Fibroblast of peridontal ligament (primary cell): ENCODE measurements around the gene FSTL4.

Experiments
- DNase-seq: peaks from one replicate; pipeline ENCODE4 v3.0.0-alpha.2; 2010; ENCODE audit errors: extremely low read depth

FSTL4 gene

DNA sequence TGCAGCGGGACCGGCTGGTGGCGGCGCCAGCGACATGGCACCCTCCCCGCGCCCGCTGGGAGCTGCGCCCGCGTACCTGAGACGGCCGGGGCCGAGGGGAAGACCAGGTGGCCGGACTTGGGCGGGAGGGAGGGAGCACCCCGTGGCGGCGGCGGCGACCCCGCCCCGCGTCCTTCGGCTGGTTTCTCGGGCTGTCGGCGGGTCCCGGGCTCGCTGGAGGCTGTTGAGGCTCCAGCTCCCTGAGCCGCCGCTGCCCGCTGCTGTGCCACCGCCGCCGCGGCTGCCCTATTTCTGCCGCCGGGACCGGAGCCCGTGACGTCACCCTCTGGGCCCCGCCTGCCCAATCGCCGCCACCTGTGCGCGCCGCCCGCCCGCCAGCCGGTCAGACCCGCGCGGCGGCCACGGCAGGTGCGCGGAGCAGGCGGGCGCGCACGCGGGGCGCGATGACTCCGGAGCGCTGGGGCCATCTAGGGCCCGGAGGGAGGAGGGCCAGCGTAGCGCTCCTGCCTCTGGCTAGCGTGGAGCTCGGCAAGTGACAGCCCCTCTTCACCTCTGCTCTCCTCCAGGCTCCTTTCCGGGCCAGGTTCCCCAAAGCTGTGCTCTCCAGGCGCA, at the start of gene FSTL4:
Gene FSTL4, minus strand, starts transcription at position 293 of the 612 bp plus-strand sequence.
- DNase-seq, result no peak

DNA sequence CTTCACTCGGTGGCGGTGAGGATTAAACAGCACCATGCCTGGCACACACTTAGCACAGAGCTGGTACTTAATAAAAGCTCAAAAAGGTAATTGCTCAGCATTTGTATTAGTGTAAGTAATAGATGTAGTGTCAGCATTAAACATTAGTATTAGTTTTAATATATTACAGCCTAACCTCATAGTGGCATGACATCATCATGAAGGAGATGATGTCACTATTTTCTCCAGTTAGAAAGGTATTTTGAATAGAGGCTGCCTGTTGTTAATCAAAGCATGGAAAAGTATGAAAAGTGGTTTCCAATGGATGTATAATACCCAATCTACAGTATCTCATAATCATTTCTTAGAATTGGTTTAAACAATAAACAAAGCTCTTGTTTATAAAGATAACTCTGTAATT, 49.0 kb upstream of the FSTL4 start:
- DNase-seq, result no peak

DNA sequence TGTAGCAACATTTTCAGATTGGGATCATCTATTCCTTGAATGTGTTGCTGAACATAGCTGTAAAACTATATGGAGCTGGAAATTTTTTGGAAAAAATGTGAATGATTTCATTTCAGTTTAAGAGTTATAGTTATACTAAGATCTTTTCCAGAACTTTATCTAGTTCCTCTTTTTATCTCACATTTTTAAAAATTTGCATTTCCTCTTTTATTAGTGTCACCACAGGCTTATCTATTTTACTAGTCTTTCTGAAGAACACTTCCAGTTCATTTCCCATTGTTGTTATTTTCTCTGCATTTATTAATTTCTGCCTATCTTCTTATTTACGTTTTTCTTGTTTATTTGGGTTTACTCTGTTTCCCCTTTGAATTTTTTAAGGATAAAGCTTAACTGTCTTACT, 46.0 kb upstream of the FSTL4 start:
- no peak for DNase-seq

DNA sequence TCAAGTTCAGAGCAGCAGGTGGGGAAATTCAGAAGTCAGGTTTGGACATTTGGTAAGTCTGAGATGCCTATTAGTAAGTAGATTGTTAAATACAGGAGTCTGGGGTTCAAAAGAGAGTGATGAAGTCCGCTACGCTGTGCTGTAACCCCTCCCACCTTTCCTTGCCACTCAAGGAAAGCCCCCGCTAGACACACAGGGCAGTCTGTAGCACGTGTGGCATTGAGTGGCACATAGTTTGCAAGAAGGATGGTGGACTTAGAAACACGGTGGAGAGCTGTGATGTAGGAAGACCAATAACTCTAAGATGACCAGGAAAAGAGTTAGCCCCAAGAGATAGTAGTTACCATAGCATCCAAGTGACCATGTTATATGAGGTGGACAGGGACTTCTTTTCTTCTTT, 44.7 kb upstream of the FSTL4 start:
- no peak for DNase-seq

DNA sequence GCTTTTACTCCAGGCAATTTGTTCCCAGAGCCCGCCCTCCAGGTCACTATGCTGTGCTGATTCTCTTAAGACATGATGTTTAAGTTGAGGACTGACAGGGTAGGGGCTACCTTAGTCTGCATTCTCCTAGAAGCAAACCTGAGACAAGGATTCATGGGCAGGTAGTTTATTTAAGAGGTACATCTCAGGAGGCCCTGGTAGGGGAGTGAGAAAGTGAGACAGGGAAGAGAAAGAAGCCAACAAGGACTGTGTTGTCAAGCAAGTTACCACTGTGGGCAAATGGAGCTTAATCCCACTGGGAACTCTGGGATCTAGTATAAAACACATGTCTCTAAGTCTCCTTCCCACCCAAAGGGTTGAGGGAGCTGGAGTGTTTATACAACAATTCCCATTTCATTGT, 43.6 kb upstream of the FSTL4 start:
- DNase-seq, result no peak

DNA sequence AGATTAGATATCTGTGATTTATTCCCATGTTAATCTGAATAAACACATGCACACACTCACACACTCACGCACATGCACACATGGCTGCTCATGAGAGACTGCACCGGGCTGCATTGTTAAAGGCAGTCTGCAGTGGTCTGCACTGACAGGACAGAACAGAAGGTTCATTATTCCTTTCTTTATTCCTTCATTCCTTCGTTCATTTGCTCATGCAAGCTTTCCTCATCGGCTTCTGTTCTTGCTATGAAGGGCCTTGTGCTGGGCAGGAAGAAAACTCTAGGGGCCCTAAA, 41.4 kb upstream of the FSTL4 start:
- no peak for DNase-seq

DNA sequence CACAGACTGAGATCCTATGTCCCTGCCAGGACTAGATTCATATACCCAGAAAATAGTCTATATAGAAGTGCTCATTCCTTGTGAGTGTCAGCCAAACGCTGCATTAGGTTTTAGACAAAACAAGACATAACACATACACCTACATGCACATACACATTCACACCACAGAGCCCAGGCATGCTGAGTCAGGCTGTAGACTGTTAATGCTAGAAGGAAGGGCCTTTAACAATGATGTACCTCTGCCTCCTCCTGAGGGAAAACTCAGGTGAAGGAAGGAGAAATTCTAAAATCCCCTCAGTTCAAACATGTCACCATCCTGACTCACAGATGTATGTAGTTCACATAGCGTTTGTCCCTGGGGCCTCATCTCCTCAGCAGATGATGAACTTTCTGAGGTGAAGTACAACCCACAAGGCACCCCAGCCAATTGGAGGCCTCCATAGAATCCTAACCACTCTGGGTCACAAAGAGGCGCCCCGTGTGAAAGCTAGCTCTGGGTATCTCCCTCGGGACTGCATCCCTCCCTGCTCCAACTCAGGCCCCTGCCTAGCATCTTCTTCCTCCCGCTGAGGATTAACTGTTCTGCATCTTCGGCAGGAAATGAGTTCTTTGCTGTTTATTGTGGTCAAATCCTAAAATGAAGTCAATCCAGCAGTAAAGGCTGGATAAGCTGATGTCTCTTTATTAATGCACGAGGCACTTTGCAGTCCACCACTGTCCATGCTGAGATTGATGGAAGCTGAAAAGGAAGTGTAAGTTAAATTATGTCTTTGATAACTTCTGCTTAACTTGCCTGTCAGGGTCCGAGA, 40.8 kb upstream of the FSTL4 start:
- no peak for DNase-seq

DNA sequence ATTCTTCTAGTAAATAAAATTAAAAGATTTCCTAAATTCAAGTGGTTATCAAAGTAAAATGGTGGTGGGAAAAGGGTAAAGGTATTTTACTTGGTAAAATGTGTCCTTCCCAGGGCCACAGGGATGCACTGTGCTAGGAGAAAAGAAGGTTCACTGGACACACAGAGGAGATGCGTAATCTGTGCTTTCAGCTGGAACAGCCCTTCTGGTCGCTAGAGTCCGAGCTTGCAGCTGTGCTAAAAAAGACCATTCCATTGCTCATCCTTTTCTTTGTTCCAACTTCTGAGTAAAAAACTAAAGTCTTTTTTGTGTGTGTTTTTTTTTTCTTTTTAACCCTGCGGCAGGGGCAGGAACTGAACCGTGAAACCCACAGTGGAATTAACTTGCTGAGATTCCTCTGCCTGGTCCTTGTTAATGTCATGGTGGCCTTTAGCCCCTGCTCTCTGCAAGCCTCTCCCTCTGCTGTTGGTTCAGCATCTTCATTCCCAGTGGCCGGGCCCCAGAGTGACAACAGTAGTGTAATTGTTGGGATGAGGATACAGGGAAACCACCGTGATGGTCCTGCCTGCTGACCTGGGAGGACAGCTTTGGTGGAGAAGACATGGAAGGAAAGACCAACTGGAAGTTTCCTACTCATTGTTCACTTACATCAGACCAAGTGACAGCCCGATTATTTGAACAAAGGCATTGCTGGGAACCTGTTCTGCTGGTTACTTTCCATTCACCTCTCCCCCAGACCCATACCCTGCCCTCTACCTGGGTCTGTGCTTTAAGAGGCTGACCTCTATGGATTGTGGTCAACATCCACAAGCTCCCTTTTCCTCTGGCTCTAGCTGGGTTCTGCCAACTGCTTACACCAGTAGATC, 31.9 kb upstream of the FSTL4 start:
- DNase-seq, result no peak

DNA sequence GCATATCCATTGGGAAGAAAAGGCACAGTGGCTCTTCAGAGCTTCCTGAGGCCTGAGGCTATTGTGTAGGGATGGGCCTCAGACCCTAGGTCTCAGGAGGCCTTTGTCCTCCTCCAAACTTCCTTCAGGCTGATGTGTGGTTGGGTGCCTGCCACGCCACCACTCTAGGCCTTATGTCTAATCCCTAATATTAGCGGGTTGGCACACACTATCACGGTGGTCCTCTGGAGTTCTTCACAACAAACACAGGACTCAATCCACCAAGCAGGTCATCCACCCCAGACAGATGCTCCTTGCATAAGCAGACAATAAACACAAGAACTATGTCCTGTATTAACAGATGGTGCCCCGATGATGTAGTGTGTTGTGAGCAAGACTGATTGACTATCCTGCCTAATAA, 31.0 kb upstream of the FSTL4 start:
- no peak for DNase-seq

DNA sequence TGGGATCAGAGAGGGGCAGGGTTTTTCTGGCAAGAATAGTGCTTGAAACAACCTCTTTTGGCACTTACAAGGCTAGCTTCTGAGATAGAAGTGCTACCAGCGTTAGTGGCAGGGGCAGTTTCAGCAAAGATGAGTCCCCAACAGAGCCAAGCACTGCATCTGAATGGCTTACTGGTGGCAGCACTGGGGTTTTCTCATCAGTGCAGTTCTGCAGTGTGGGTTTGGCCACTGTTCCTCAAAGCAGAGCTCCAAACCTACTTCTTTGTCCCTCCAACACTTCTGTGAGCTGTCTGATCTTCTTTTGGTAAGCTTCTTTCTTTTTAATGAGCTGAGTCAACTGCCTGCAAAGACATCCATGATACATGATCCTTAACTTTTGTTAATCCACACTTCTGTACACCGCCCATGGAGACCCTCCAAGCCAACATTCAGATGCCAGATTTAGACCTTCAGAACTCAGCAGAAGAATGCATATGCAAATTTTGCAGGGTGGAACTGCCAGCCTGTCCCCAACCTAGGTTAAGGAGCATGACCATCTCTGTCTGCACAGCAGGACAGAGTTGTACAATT, 29.9 kb upstream of the FSTL4 start:
- no peak for DNase-seq

DNA sequence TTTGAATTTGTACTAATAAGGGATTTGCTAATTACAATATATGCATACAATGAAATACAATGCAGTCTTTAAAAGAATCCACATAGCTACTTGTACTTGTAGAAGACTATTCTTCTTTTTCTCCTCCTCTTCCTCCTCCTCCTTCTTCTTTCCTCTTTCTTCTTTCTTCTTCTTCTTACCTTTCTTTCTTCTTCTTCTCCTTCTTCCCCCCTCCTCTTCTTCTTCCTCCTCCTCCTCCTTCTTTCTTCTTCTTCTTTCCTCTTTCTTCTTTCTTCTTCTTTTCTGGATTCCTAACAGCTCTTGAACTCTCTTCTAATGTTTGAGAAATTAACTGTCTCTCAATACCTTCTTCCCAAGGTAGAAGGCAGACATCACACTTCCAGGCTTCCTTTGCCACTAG, 29.3 kb upstream of the FSTL4 start:
- DNase-seq, result no peak

DNA sequence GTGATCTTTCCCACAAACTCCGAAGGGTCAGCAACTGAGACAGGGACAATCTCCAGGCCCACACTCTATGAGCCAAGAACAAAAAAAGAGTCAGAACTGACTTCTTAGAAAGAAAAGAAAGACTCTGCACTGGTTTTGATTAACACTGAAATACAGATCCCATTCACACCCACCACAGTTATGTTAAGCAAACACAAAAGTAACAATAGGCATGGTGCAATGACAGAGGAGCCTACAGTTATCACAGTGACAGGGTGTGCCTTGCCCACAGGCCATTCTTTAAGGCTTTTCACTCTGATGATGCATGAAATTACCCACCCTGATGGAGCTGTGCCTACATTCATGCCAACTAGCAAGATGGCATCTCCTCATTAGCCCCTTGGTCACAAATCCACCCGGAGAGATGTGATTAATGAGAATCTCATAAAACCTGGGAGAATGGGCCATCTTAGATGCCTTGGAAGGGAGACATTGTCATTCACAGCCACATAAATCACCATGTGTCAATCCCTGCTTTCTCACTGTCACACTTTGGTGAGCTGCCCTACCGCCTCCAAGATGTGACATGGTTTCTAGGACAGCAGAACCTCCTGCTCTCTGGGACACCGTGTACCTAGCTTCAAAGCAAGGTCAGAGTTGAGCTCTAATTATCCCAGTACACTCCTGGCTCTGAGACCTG, 27.6 kb upstream of the FSTL4 start:
- DNase-seq, result no peak

DNA sequence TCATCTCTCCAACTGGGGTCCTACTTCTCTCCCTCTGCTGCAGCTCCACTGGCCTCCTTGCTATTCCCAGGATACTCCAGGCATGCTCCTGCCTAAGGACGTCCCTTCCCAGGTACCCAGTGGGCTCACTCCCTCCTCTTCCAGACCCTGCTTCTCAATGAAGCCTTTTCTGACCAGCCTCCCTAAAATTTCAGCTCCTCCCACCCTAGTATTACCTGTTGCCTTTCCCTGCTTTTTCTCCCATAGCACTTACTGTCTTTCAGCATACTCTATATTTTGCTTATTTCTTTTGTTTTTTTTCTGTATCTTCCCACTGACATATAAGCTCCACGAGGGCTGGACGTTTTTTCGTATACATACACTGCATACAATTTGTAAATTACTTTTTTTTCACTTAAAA, 26.1 kb upstream of the FSTL4 start:
- DNase-seq, result no peak

DNA sequence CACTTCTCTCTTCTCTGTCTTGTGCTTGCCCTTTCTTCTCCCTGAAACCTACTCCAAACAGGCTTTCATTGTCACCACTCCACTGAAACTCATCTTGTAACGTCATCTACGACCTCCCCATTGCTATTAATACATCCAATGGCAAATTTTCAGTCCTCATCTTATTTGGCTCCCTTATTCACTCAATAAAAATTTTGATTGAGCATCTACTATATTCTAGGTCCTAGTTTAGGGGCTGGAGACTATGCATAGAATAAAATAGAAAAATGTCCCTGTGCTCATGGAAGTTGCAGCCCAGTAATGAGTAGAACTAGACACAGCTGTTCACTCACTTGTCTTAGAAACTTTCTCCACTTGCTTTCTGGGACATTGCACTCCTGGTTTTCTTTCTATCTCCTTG, 24.9 kb upstream of the FSTL4 start:
- DNase-seq, result no peak

DNA sequence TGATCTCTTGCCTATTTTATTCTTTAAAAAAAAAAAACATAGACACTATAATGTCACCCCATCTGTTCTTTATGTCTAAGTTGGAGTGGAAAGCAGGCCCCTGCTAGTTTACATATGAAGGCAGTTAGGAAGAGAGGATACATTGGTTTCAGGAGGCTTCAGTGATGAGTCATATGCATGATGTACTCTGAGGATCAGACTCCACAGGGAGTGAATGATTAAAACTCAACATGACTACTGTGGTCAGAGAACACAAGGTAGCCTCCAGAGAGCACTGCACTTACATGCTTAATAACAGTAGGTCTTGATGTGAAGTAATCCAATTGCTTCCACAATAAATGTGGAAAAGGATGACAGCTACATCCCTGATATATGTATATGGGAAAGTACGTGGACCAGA, 22.7 kb upstream of the FSTL4 start:
- DNase-seq, result peak; percentile 4

DNA sequence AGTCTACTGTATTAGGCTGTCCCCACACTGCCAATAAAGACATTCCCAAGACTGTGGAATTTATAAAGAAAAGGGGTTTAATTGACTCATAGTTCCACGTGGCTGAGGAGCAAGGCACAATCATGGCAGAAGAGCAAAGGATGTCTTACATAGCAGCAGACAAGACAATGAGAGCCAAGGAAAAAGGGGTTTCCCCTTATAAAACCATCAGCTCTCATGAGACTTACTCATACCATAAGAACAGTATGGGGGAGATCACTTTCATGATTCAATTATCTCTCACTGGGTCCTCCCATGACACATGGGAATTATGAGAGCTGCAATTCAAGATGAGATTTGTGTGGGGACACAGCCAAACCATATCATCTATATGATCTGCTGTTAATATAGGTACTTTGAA, 14.8 kb upstream of the FSTL4 start:
- no peak for DNase-seq

DNA sequence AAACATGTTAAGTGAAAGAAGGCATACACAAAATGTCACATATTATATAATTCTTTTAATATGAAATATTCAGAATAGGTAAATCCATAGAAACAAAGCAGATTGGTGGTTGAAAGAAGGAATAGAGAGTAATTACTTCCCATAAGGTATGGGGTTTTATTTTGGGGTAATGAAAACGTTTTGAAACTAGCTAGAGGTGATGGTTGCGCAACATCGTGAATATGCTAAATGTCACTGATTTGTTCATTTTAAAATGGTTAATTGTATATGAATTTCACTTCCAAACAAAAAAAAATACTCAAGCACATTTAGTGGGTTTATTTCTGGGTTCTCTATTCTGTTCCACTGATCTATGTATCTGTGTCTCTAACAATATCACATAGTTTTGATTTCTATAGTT, 12.0 kb upstream of the FSTL4 start:
- no peak for DNase-seq

DNA sequence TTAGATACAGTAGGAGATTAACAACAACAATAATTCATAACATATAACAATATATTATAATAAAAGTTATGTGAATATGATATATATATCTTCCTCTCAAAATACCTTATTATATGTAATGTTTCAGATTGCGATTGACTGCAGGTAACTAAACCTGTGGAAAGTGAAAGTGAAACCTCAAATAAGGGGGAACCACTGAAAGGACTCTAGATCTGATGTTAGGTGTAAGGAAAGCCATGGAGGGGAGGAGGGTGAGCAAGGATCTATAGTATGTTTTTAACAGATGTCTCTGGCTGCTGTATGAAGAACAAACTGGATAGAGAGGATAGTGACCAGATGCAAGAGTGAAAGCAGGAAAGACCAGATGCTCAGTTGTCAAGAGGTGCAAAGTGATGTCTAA, 5.8 kb upstream of the FSTL4 start:
- DNase-seq, result no peak

DNA sequence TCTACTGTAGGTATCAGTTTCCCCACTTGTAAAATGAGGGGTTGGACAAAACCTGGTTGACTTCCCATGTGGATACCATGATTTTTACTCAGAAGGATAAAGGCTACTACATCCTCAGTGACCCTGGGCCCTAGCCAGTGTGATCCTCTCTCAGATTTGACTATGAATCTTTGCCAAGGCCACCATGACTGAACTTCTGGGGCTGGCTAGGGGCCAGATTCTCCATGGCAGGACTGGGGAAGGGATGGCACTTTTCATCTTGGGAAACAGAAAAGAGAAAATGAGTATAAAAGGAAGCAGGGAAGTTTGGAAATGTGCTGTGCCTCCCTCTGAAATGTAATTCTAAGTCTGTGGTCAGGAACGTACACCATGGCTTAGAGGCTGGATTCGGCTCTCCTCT, 1.4 kb upstream of the FSTL4 start:
- DNase-seq, result no peak

DNA sequence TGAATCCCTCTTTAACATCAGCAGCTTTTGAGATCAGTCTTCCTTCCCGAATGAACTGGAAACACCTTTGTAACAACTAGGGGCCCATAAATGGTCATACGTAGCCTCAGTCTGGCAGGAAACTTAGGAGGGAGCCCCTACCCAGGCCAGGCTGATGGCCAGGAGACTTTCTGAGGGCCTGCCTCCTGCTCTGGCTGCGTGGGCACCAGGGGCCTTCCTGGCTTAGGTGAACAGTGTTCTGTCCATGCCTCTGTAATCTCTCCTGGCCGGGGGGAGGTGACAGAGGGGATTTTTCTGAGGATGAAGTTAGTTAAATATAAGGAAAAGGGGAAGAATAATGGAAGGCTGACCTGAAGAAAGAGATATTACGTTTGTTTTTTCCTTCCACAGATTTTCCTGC, 843 bp upstream of the FSTL4 start:
- no peak for DNase-seq

DNA sequence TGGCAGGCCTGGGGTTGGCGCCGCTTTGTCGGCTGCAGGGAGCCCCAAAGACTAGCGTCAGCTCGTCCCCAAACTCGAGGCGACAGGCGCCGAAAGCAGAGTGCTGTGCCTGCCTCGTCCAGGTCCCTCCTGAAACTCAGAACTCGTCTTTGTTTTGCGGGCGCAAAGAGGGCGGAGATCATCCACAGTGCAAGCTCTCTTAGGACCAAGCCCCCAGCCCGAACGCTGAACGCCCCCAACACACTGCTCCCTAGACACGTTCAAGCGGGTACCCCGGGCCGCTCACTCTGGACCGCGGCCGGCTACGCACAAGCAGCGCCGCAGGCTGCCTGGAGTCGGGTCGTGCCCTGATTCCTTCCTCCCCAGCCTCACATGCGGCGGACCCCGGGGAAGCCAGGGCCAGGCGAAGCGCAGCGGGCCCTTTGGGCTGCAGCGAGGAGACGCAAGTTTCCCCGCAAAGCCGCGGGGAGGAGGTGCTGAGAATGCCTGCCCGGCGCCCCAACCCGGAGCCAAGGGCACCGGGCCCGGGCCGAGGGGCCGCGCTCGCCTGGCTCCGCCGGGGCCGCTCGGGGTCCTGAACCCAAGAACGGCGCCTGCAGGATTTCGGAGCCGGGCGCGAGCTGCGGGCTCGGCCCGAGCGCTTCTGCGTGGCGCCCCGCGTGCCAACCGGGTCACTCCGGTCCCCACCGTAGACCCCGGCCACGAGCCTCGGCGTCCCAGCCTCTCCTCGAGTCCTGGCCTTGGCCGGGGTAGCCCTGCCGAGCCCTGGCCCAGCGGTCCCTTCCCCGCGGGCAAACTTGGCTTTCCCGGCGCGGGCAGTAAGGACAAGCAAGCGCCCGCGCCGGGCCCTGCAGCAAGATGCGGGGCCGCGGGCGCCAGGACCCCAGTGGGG, 738 bp downstream of the FSTL4 start:
- DNase-seq, result no peak
